Nephron (organoid): Measurements from ENCODE around the gene ASIC2.

Experiments used
- H3K27ac Mint-ChIP-seq, 3 experiments: 2 replicates each; pipeline ENCODE4 v1.8.0; 2020; ENCODE audit warnings: mixed read lengths in 3 of 3, mild to moderate bottlenecking in 2 of 3, moderate library complexity in 1 of 3
- H3K27me3 Mint-ChIP-seq: 2 replicates; pipeline ENCODE4 v1.8.0; 2021; ENCODE audit warnings: low read depth, mild to moderate bottlenecking, moderate library complexity, mixed read lengths
- H3K36me3 Mint-ChIP-seq: 2 replicates; pipeline ENCODE4 v1.8.0; 2020; ENCODE audit warnings: low read depth, mixed read lengths
- H3K4me1 Mint-ChIP-seq: 2 replicates; pipeline ENCODE4 v1.8.0; 2020; ENCODE audit warnings: mixed read lengths
- H3K4me3 Mint-ChIP-seq, 3 experiments: 2 replicates each; pipeline ENCODE4 v1.8.0; 2020; ENCODE audit warnings: mild to moderate bottlenecking in 3 of 3, mixed read lengths in 3 of 3, moderate library complexity in 2 of 3
- H3K9me3 Mint-ChIP-seq: 2 replicates; pipeline ENCODE4 v1.8.0; 2020; ENCODE audit warnings: mixed read lengths
- CTCF ChIP-seq, 3 experiments: fragments of 200-600 bp; sonication (generic); IDR thresholded peaks; one replicate each; pipeline ENCODE4 v1.5.0; 2021; ENCODE audit warnings: antibody characterized with exemption in 3 of 3; ENCODE audit not compliant: unreplicated experiment in 3 of 3

Gene ASIC2

GRCh38 chr17:33294994-33295393, 1.9 kb upstream of the ASIC2 start:
- Mint-ChIP-seq H3K4me1 (peaks cover 29% of the 10 kb centered on the region), H3K27ac (no peak overlapping the region), H3K27me3 (peaks cover 69% of the 10 kb centered on the region), H3K36me3 (no peaks in the 10 kb centered on the region), H3K4me3 (peak overlapping the region in 2 of 3 experiments; percentile 29 to 61), H3K9me3 (peaks cover 8% of the 10 kb centered on the region)
- TF ChIP-seq CTCF (IDR thresholded peaks at IDR 0.05; ENCODE audit: unreplicated experiment in 3 of 3) = no peak

DNA sequence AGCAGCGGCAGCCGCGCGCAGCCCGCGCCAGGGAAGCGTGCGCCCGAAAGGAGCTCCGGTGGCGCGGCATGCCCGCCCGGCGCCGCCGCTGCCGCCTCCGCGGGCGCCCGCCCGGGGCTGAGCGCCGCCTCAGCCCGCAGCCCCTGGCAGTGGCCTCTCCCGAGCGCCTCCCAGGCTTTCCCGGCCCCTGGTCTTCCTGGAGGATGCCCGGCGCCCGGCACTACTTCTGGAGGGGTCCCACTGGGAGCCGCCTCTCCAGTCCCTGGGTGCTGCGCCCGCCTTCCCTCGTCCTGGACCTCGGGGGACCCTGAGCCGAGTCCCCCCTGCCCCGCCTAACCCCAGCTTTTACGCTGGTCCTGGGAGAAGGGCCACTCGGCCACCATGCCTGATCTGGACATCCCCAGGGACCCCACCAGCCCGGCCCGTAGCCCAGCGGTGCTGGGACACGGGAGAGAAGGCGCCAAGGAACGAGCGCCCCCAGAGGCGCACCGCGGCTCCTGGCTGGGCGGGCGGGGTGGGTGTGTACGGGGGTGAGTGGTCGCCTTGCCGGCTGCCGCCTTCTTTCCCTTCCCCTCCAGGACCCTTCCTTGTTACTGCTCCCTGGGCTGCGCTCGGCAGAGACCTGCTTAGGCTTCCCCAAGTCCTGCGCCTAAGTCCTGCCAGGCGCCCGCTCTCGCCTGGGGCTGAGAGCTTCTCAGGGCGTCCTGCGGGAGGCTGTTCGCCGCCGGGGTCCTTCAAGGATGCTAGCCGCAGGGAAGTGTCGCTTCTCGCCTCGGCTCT, 704 bp downstream of the ASIC2 start:
- Mint-ChIP-seq H3K9me3 (peaks cover 2% of the 10 kb centered on the region), H3K27ac (no peak overlapping the region), H3K4me1 (peaks cover 43% of the 10 kb centered on the region), H3K4me3 (peak overlapping the region; percentile 78 to 81 (median 80)), H3K27me3 (peaks cover 87% of the 10 kb centered on the region), H3K36me3 (no peaks in the 10 kb centered on the region)
- peak; percentile 50 to 54 (median 50) for TF ChIP-seq CTCF (IDR thresholded peaks at IDR 0.05; ENCODE audit: unreplicated experiment in 3 of 3)

DNA sequence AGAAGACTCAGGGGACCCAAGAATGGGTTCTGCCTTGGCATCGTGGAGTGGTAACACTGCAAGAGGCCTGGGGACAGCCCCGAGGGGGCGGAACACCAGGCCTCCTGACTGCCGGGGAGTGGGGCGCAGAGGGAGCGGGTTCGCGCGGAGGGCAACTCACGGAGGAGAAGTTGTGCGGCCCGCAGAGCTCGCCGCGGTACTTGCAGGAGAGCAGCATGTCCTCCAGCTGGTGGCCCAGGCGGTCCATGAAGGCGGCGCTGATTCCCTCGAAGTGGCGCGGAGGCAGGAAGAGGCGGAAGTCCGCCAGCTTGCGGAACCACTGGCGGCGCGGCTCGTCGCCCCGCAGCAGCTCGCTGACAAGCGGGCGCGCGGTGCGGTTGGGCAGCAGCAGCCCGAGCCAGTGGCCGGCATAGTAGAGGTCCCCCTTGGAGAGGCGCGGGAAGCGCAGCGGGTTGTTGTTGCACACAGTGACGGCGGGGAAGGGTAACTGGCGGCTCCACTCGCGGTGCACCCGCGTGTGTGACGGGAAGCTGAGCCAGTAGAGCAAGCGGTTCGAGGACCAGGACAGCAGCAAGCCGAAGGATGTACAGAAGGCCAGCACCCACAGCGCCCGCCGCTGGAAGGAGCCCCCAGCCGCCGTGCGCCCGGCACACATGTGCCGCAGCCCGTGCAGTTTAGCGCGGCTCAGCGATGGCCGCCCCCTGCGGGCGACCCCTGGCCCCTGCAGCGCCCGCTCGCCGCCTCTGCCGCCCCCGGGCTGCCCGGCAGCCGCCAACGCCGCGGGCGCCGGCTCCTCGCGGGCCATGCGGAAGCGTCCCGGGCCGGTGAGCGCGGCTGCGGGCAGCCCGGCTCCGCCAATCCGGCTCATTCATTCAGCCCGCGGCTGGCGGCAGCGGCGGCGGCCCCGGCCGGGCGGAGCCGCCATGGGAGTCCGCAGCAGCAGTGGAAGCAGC, 1.6 kb downstream of the ASIC2 start:
- Mint-ChIP-seq H3K4me3 (peak overlapping the region; percentile 89 to 93 (median 90)), H3K36me3 (no peaks in the 10 kb centered on the region), H3K9me3 (peaks cover 2% of the 10 kb centered on the region), H3K27ac (no peak overlapping the region), H3K4me1 (peaks cover 45% of the 10 kb centered on the region), H3K27me3 (peaks cover 80% of the 10 kb centered on the region)
- TF ChIP-seq CTCF (IDR thresholded peaks at IDR 0.05; ENCODE audit: unreplicated experiment in 3 of 3) = peak in 2 of 3 experiments; percentile 5 to 11

GRCh38 chr17:33290253-33290652, 2.8 kb downstream of the ASIC2 start:
- peaks cover 55% of the 10 kb centered on the region for H3K4me1 Mint-ChIP-seq
- H3K9me3 Mint-ChIP-seq = peaks cover 2% of the 10 kb centered on the region
- H3K36me3 Mint-ChIP-seq = no peaks in the 10 kb centered on the region
- peak overlapping the region in 2 of 3 experiments; percentile 40 to 66 for H3K4me3 Mint-ChIP-seq
- no peak overlapping the region for H3K27ac Mint-ChIP-seq
- peaks cover 74% of the 10 kb centered on the region for H3K27me3 Mint-ChIP-seq
- TF ChIP-seq CTCF (IDR thresholded peaks at IDR 0.05; ENCODE audit: unreplicated experiment in 3 of 3) = no peak

DNA sequence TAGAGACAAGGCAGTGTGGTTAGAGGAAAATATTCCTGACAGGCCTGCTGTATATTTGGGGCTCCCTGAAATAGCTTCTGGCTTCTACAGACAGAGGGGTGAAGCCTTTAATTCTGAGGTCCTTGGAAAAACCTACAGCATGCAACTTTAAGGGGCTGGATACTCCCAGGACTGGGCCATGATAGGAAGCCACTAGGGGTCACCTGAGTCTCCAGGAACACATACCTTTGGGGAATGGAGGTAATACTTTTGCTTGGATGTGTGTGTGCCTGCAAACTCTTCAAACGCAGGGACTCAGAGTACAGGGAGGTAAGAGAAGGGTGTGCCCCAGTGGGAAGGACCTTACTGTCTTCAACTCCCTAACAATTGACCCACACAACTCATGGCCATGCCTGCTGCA, 4.1 kb downstream of the ASIC2 start:
- Mint-ChIP-seq H3K4me1 (peaks cover 47% of the 10 kb centered on the region), H3K9me3 (no peaks in the 10 kb centered on the region), H3K4me3 (no peak overlapping the region), H3K36me3 (no peaks in the 10 kb centered on the region), H3K27ac (no peak overlapping the region), H3K27me3 (peaks cover 61% of the 10 kb centered on the region)
- TF ChIP-seq CTCF (IDR thresholded peaks at IDR 0.05; ENCODE audit: unreplicated experiment in 3 of 3) = no peak
